Thymus (tissue), 11 donors: ENCODE data around the gene IL2RG. TPM values are rescaled to one million over a fixed set of nuclear protein-coding genes. Genes with fewer than 3 reads are reported as not detected.

ENCODE experiments used
- DNase-seq, 9 donors: peaks; one replicate each; pipeline ENCODE4 v3.0.0-alpha.2; 2013; ENCODE audit warnings: low spot score in 9 of 9, low read depth in 6 of 9, missing footprints in 1 of 9
- H3K27ac ChIP-seq, 2 donors: one replicate each; pipeline ENCODE4 v1.5.1; 2013; ENCODE audit warnings: control low read depth in 1 of 2, low read depth in 1 of 2, low read length in 1 of 2, mild to moderate bottlenecking in 1 of 2, moderate library complexity in 1 of 2
- H3K27me3 ChIP-seq, 2 donors: one replicate each; pipeline ENCODE4 v1.5.1; 2013; ENCODE audit warnings: low read length in 1 of 2; ENCODE audit not compliant: control insufficient read depth in 2 of 2, insufficient read depth in 1 of 2
- H3K36me3 ChIP-seq, 2 donors: one replicate each; pipeline ENCODE4 v1.5.1; 2013; ENCODE audit warnings: low read length in 1 of 2, mild to moderate bottlenecking in 1 of 2, moderate library complexity in 1 of 2; ENCODE audit not compliant: control insufficient read depth in 2 of 2, insufficient read depth in 2 of 2
- H3K4me1 ChIP-seq, 2 donors: one replicate each; pipeline ENCODE4 v1.5.1; 2013; ENCODE audit warnings: low read length in 2 of 2; ENCODE audit not compliant: control insufficient read depth in 2 of 2, insufficient read depth in 2 of 2
- H3K4me3 ChIP-seq, 2 donors: one replicate each; pipeline ENCODE4 v1.5.1; 2013; ENCODE audit warnings: low read length in 2 of 2, control low read depth in 1 of 2, mild to moderate bottlenecking in 1 of 2
- H3K9me3 ChIP-seq, 2 donors: one replicate each; pipeline ENCODE4 v1.5.1; 2013; ENCODE audit warnings: low read length in 1 of 2, mild to moderate bottlenecking in 1 of 2; ENCODE audit not compliant: control insufficient read depth in 2 of 2, insufficient read depth in 1 of 2
- WGBS: extraction: QIAGEN DNeasy Blood & Tissue Kit; methylation state at CpG from one replicate; pipeline ENCODE4 v1.1.7; 2013; 5-methylcytosine and 5-hydroxymethylcytosine counted together
- polyA plus RNA-seq: library from polyadenylated mRNA; stranded (reverse); fragments of 200-250 nt; gene quantifications from one replicate; pipeline ENCODE4 v1.2.3, GENCODE V29; 2013
- total RNA-seq: library from RNA; stranded (reverse); fragments of 120-200 nt; gene quantifications from one replicate; pipeline ENCODE4 v1.2.4, GENCODE V29; 2013
- donor health status: healthy.

IL2RG gene
- total and polyA plus RNA-seq, 2 donors = 91.6 to 197 TPM

- DNase-seq = peak; percentile 66 to 94 (median 85)
- H3K36me3 ChIP-seq = no peaks in the 10 kb centered on the region
- peak within 1 kb of the TSS; percentile 85 to 88 for H3K27ac ChIP-seq
- no peaks in the 10 kb centered on the region for H3K27me3 ChIP-seq
- WGBS = under 1% methylated on average over 73 of the region's 73 CpGs
- no peaks in the 10 kb centered on the region for H3K9me3 ChIP-seq
- H3K4me3 ChIP-seq = peak within 1 kb of the TSS; percentile 59 to 65
- H3K4me1 ChIP-seq = peaks cover 0 to 2% of the 10 kb centered on the region in 2 donors
Measured at GRCh38 chrX:71068044-71068918, 43.1 kb downstream of the IL2RG start, which contains the start of gene SNX12. Gene SNX12 (minus strand): TSS chrX:71068334. CDS start chrX:71068306, 28 bp downstream.

DNA sequence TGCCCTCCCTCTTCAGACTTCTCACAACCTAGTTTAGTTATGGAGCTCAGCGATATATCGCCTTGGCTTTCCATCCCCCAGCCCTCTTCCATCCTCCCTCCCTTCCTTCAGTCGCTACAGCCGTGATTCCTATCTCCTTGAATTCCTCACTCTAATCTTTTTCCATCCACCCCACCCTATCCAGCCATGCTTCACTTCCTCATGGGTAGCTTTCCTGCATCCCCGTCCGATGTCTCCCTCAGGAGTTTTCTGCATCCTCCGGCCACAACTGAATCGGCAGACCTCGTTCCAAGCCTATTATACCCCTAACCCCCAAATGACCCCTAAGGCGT, 43.7 kb downstream of the IL2RG start:
- WGBS = 1% methylated on average over 10 of the region's 10 CpGs
- Histone ChIP-seq H3K27ac (peak overlapping the region in 1 of 2 donors; percentile 23), H3K36me3 (peaks cover 0 to 2% of the 10 kb centered on the region in 2 donors), H3K9me3 (no peaks in the 10 kb centered on the region), H3K4me3 (peak overlapping the region; percentile 59 to 65), H3K27me3 (no peaks in the 10 kb centered on the region), H3K4me1 (peaks cover 0 to 2% of the 10 kb centered on the region in 2 donors)
- DNase-seq = no peak

- Histone ChIP-seq H3K4me3 (peak overlapping the region; percentile 59 to 65), H3K9me3 (no peaks in the 10 kb centered on the region), H3K4me1 (peaks cover 0 to 2% of the 10 kb centered on the region in 2 donors), H3K27ac (no peak overlapping the region), H3K27me3 (no peaks in the 10 kb centered on the region), H3K36me3 (peaks cover 0 to 3% of the 10 kb centered on the region in 2 donors)
- 32% methylated on average over 2 of the region's 2 CpGs for WGBS
- no peak for DNase-seq
Measured at GRCh38 chrX:71067089-71067488, 44.3 kb downstream of the IL2RG start.

DNA sequence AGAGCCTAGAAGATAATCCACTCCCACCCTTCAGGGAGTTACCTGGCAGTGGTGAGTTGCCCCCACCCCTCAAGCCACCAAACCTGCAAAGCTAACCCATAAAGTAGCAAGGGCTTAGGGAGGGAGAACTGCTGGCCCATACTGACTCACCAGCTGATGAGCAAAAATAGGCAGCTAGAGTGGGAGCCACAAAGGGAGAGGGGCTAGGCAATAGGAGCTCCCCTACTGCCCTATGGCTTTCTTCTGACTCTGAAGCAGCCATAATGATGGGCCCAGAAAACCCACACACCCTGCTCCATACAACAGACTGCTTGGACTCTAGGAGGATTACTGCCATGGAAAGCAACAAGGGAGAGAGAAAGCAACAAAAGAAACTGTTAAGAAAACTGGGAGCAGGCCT, 51.2 kb downstream of the IL2RG start:
- Histone ChIP-seq H3K4me1 (peaks cover 0 to 7% of the 10 kb centered on the region in 2 donors), H3K27ac (no peak overlapping the region), H3K9me3 (no peaks in the 10 kb centered on the region), H3K4me3 (no peak overlapping the region), H3K27me3 (no peaks in the 10 kb centered on the region), H3K36me3 (peaks cover 20 to 27% of the 10 kb centered on the region in 2 donors)
- DNase-seq = no peak

- H3K27ac ChIP-seq = no peak overlapping the region
- no peaks in the 10 kb centered on the region for H3K9me3 ChIP-seq
- no peak for DNase-seq
- no peaks in the 10 kb centered on the region for H3K27me3 ChIP-seq
- peaks cover 0 to 11% of the 10 kb centered on the region in 2 donors for H3K4me1 ChIP-seq
- H3K36me3 ChIP-seq = peaks cover 20 to 27% of the 10 kb centered on the region in 2 donors
- no peak overlapping the region for H3K4me3 ChIP-seq
- WGBS = 88% methylated on average over 3 of the region's 3 CpGs
Measured at GRCh38 chrX:71057848-71058530, 53.4 kb downstream of the IL2RG start.

Other genes with a start within 250 kb of the IL2RG start
- gene TEX11, start 202.9 kb downstream of the IL2RG start, total RNA-seq = 0.14 TPM
- gene TEX11, start 202.9 kb downstream of the IL2RG start, polyA plus RNA-seq = 0.05 TPM
- gene SLC7A3, start 180.5 kb downstream of the IL2RG start, total RNA-seq = 13.6 TPM
- gene SLC7A3, start 180.5 kb downstream of the IL2RG start, polyA plus RNA-seq = 4.9 TPM
- 29.7 TPM for gene SNX12, start 43.2 kb downstream of the IL2RG start, total RNA-seq
- 23.5 TPM for gene SNX12, start 43.2 kb downstream of the IL2RG start, polyA plus RNA-seq
- gene FOXO4, start 15.7 kb downstream of the IL2RG start, total RNA-seq = 9.4 TPM
- 12.3 TPM for gene FOXO4, start 15.7 kb downstream of the IL2RG start, polyA plus RNA-seq
- gene CXorf65, start 4.8 kb downstream of the IL2RG start, total RNA-seq = 4.5 TPM
- 40.8 TPM for gene CXorf65, start 4.8 kb downstream of the IL2RG start, polyA plus RNA-seq
- 11.0 TPM for gene MED12, start 7.0 kb upstream of the IL2RG start, total RNA-seq
- gene MED12, start 7.0 kb upstream of the IL2RG start, polyA plus RNA-seq = 9.3 TPM
- gene NLGN3, start 33.3 kb upstream of the IL2RG start, total RNA-seq = 0.19 TPM
- 1.5 TPM for gene NLGN3, start 33.3 kb upstream of the IL2RG start, polyA plus RNA-seq
- not detected for gene GJB1, start 111.6 kb upstream of the IL2RG start, total RNA-seq
- 0.11 TPM for gene GJB1, start 111.6 kb upstream of the IL2RG start, polyA plus RNA-seq
- gene ZMYM3, start 142.6 kb upstream of the IL2RG start, total RNA-seq = 11.0 TPM
- gene ZMYM3, start 142.6 kb upstream of the IL2RG start, polyA plus RNA-seq = 12.1 TPM
- 483 TPM for gene NONO, start 172.1 kb upstream of the IL2RG start, total RNA-seq
- 170 TPM for gene NONO, start 172.1 kb upstream of the IL2RG start, polyA plus RNA-seq
- gene ITGB1BP2, start 190.2 kb upstream of the IL2RG start, total RNA-seq = 1.4 TPM
- gene ITGB1BP2, start 190.2 kb upstream of the IL2RG start, polyA plus RNA-seq = 5.7 TPM